Measurements from ENCODE around the gene NBPF1.
"Not testable (repeated sequence)": the region's sequence is repeated elsewhere in the genome, so short reads cannot be mapped to it uniquely, and the experiment has no call there.

Gene NBPF1

DNA sequence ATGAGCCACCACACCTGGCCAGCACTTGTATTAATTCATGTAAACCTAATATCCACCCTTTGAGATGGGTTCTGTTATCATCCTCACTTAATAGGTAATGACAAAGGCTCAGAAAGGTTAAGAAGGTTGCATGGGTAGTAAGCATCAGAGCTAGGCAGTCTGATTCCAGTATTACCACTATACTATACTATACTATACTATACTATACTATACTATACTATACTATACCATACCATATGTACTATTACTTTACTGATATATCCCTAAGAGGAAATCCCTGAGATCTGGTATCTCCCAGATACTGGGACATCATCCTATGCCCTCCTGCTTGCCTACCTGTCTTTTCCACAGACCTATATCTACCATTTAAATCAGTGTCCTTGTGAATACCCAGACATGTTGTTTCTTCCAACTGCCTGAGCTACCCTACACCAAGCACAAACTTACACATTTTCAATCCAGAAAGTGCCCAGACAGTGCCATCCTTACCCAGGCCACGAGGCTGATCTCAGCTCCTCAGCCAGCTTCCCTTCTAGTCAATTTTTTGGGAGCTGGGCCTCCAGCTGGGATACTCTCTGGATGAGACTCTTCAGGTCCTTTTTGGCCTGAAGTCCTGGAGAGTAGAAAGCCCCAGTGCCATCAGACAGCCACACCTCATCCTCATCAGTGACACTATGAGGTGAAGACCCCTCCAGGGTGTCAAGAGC is 63.0 kb downstream of the NBPF1 start:
- H3K4me1 Mint-ChIP-seq; H3K4me3 Mint-ChIP-seq; ATAC-seq (replicated peaks; ENCODE audit: extremely low read depth, poor library complexity, severe bottlenecking); H3K27ac Mint-ChIP-seq (ENCODE audit: low read depth); DNase-seq (ENCODE audit: low spot score in 2 of 2); H3K27me3 Mint-ChIP-seq; H3K9me3 Mint-ChIP-seq; H3K36me3 Mint-ChIP-seq (ENCODE audit: insufficient read depth): not testable (repeated sequence)

DNA sequence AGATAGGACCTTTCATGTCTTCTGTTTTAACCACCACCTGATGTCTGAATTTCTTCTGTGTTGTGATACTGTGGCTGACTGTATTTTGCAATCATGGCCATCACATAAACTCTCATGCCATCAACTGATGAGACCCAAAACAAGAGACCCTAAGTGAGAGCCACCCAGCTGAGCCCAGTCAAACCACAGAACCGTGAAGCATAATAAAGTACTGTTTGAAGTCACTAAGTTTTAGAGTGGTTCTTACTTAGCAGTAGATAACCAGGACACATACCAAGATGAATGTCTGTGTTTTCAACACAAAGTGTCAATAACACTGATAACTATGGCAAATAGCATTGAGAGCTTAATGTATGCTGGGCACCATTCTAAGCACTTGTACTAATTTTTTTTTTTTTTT is 63.8 kb downstream of the NBPF1 start:
- H3K27ac Mint-ChIP-seq (ENCODE audit: low read depth); H3K27me3 Mint-ChIP-seq; ATAC-seq (replicated peaks; ENCODE audit: extremely low read depth, poor library complexity, severe bottlenecking); H3K4me3 Mint-ChIP-seq; H3K36me3 Mint-ChIP-seq (ENCODE audit: insufficient read depth); H3K4me1 Mint-ChIP-seq; DNase-seq (ENCODE audit: low spot score in 2 of 2); H3K9me3 Mint-ChIP-seq: not testable (repeated sequence)

DNA sequence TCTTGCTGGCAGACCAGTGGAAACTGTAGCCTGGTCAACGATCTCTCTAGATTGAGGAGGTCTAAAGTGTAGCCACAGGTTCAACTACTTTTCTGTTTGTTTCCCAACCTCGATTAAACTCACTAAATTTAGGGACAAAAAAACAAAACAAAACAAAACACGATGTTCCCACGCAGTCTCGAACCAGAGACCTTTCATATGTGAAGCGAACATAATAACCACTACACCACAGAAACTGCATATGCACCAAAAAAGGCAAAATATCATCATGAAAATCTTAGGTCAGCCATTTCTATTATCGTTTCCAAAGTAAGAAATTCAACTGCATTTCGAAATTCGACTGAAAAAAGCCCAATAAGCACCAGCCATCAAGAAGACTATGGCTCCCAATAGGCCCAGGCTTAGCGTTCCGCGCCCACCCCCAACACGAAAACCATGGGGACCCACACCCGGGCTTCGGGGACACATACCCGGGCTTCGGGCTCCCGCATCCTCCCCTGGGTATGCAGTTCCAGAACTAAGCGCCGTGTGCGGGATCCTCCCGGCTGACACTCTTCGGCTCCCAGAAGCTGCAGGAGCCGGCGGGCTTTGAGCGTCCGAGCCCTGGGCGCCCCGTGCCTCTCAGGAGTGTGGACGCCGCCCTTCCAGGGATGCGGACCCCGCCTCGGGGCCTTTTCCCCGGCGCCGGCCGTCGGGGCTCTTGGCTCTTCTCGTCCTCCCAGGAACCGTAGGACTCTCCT is 65.7 kb downstream of the NBPF1 start:
- not testable (repeated sequence) for H3K4me1 Mint-ChIP-seq; ATAC-seq (replicated peaks; ENCODE audit: extremely low read depth, poor library complexity, severe bottlenecking); DNase-seq (ENCODE audit: low spot score in 2 of 2); H3K9me3 Mint-ChIP-seq; H3K4me3 Mint-ChIP-seq; H3K27me3 Mint-ChIP-seq; H3K36me3 Mint-ChIP-seq (ENCODE audit: insufficient read depth); H3K27ac Mint-ChIP-seq (ENCODE audit: low read depth)

DNA sequence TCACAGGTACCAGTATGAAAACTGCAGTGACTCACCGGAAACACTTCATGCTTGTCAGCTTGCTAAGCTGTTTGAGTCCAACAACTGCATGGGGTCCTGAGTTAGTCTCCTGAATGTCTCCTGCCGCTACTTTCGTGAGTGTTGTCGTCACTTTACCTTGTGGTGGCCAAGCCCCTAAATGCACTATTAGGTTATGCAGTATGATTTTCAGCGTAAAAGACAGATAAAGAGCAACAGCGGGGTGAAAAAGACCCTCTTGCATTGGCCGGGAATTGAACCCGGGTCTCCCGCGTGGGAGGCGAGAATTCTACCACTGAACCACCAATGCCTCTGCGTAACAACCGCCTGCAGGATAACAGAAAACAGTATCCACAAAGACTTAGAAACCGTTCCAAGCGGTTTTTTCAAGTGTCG is 67.7 kb downstream of the NBPF1 start:
- not testable (repeated sequence) for H3K27me3 Mint-ChIP-seq; H3K9me3 Mint-ChIP-seq; ATAC-seq (replicated peaks; ENCODE audit: extremely low read depth, poor library complexity, severe bottlenecking); H3K4me3 Mint-ChIP-seq; H3K36me3 Mint-ChIP-seq (ENCODE audit: insufficient read depth); H3K4me1 Mint-ChIP-seq; H3K27ac Mint-ChIP-seq (ENCODE audit: low read depth); DNase-seq (ENCODE audit: low spot score in 2 of 2)

DNA sequence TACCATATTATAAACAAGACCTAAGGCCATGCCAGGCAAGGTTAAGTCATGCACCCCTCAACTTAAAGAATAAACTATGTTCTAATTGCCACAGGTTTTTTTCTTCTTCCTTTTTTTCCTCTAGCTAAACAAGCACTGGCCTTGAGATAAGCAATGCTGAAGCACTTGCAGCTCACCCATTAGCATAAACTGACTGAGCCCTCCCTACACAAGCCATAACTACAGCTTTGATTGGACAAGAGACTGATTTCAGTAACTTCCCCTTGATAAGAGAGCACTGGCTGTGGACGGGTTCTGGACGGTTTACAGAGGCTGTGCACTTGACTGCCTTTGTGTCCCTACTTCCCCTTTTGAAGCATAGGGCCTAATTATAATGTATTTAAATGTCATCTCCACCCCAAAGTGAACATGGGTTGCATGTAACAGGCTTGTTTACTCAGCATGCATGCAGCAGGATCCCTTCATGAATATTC is 72.9 kb downstream of the NBPF1 start:
- H3K27me3 Mint-ChIP-seq = not testable (repeated sequence)

DNA sequence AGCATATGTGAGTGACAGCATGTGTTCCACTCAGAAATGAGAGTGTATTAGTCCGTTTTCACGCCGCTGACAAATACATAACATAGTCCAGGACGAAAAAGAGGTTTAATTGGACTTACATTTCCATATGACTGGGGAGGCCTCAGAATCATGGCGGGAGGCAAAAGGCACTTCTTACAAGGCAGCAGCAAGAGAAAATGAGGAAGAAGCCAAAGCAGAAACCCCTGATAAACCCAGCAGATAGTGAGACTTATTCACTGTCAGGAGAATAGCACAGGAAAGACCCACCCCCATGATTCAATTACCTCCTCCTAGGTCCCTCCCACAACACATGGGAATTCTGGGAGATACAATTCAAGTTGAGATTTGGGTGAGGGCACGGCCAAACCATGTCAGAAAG is 75.8 kb downstream of the NBPF1 start:
- H3K4me1 Mint-ChIP-seq = peaks cover 11% of the 10 kb centered on the region
- not testable (repeated sequence) for H3K36me3 Mint-ChIP-seq (ENCODE audit: insufficient read depth); H3K9me3 Mint-ChIP-seq; H3K4me3 Mint-ChIP-seq; DNase-seq (ENCODE audit: low spot score in 2 of 2); ATAC-seq (replicated peaks; ENCODE audit: extremely low read depth, poor library complexity, severe bottlenecking); H3K27ac Mint-ChIP-seq (ENCODE audit: low read depth)
- peaks cover 35% of the 10 kb centered on the region for H3K27me3 Mint-ChIP-seq

More for the DNA sequence above, 72.9 kb downstream of the NBPF1 start:
- not testable (repeated sequence) for H3K9me3 Mint-ChIP-seq; DNase-seq (ENCODE audit: low spot score in 2 of 2); H3K27ac Mint-ChIP-seq (ENCODE audit: low read depth); H3K4me3 Mint-ChIP-seq; ATAC-seq (replicated peaks; ENCODE audit: extremely low read depth, poor library complexity, severe bottlenecking); H3K4me1 Mint-ChIP-seq; H3K36me3 Mint-ChIP-seq (ENCODE audit: insufficient read depth)

DNA sequence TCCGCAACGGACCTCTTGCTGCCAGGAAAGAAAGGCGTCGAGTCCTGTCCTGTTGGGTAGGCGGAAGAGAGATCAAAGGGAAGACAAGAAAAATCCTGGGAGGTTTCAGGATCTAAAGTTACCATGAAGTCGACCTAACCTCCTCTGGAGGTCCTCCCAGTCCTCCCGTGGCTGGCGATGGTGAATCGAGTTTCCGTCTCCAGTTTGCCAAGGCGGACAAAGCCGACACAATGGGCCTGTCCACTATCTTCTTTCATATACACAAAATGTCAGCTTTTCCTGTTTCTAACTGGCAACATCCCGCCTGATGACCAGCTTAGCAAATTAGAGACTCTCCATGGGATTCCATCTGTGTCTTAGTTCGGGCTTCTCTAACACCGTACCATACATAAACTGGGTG is 76.6 kb downstream of the NBPF1 start:
- not testable (repeated sequence) for H3K36me3 Mint-ChIP-seq (ENCODE audit: insufficient read depth); H3K9me3 Mint-ChIP-seq; H3K4me3 Mint-ChIP-seq; ATAC-seq (replicated peaks; ENCODE audit: extremely low read depth, poor library complexity, severe bottlenecking); DNase-seq (ENCODE audit: low spot score in 2 of 2); H3K27ac Mint-ChIP-seq (ENCODE audit: low read depth)
- H3K27me3 Mint-ChIP-seq = peaks cover 42% of the 10 kb centered on the region
- H3K4me1 Mint-ChIP-seq = peaks cover 11% of the 10 kb centered on the region

DNA sequence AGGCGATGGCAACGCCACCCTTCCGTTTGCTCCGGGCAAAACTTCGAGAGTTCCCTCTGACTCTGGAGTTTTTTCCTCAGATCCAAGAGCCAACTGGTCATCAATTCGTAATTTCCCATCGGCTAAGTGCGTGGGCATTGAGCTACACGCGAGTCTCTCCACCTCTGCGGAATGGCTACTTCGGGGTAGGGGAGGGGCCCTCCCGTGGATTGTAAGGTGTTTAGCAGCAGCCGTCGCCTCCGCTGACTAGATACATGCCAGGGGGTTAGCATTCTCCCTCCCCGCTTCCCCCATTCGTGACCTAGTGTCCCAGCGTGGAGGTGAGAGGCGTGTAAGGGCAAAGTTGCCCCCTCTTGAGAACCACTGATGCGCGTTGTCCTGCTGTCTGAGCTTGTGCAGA is 77.5 kb downstream of the NBPF1 start:
- Mint-ChIP-seq H3K27me3 (peaks cover 48% of the 10 kb centered on the region), H3K4me3 (peak overlapping the region; percentile 11)
- not testable (repeated sequence) for ATAC-seq (replicated peaks; ENCODE audit: extremely low read depth, poor library complexity, severe bottlenecking)

DNA sequence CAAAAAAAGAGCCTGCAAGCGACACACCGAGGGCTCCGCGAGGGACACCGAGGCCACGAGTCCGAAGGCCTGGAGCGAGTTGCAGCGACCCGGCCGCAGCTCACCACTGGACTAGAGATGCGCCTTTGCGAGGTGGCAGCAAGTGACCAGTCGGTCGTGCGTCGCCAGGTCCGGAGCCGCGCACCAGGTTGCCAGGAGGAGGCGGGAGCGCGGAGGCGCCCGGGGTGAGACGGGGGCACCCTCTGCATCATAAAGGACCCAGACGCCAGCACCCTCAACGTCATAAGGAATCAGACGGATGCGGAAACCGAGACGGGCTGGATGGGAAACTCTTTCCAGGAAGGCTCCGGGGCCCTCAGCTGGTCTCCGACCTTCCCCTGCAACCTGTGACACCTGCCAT is 77.9 kb downstream of the NBPF1 start:
- ATAC-seq (replicated peaks; ENCODE audit: extremely low read depth, poor library complexity, severe bottlenecking); DNase-seq (ENCODE audit: low spot score in 2 of 2); H3K9me3 Mint-ChIP-seq; H3K36me3 Mint-ChIP-seq (ENCODE audit: insufficient read depth): not testable (repeated sequence)
- H3K27me3 Mint-ChIP-seq = peaks cover 48% of the 10 kb centered on the region
- H3K4me1 Mint-ChIP-seq = peaks cover 11% of the 10 kb centered on the region
- H3K4me3 Mint-ChIP-seq = peak overlapping the region; percentile 71
- H3K27ac Mint-ChIP-seq (ENCODE audit: low read depth) = peak overlapping the region; percentile 29

More for the DNA sequence above, 77.5 kb downstream of the NBPF1 start:
- not testable (repeated sequence) for H3K27ac Mint-ChIP-seq (ENCODE audit: low read depth); H3K36me3 Mint-ChIP-seq (ENCODE audit: insufficient read depth); H3K9me3 Mint-ChIP-seq; DNase-seq (ENCODE audit: low spot score in 2 of 2)
- H3K4me1 Mint-ChIP-seq = peaks cover 11% of the 10 kb centered on the region

DNA sequence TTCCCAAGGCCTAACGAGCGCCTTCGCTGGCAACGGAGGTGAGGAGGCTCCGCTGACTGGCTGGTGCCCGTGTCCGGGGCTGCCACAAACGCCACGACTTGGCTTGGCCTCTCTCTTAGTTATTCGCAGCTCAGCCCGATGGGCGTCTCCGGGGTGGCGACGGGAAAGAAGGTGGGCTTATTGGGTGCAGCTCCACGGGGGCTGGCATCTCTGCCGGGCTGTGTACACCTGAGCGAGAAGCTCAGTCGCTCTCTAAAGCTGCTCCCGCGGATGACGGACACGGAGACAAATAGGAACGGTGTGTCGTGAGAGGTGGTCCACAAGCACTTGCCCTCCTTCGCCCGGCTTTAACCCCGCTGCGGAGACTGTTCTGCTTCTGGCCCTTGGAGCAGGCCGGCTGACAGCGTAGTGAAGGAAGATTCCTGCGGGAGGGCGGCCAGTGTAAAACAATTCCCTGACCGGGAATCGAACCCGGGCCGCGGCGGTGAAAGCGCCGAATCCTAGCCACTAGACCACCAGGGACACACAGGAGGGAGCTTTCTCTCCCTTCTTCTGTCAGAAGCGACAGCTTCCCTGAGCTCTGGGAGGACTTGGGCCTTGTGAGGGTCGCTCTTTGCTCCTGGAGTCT is 78.4 kb downstream of the NBPF1 start:
- peaks cover 11% of the 10 kb centered on the region for H3K4me1 Mint-ChIP-seq
- peaks cover 48% of the 10 kb centered on the region for H3K27me3 Mint-ChIP-seq
- peak overlapping the region; percentile 29 for H3K27ac Mint-ChIP-seq (ENCODE audit: low read depth)
- ATAC-seq (replicated peaks; ENCODE audit: extremely low read depth, poor library complexity, severe bottlenecking) = peak; percentile 56
- not testable (repeated sequence) for H3K9me3 Mint-ChIP-seq; DNase-seq (ENCODE audit: low spot score in 2 of 2); H3K36me3 Mint-ChIP-seq (ENCODE audit: insufficient read depth)
- H3K4me3 Mint-ChIP-seq = peak overlapping the region; percentile 71

DNA sequence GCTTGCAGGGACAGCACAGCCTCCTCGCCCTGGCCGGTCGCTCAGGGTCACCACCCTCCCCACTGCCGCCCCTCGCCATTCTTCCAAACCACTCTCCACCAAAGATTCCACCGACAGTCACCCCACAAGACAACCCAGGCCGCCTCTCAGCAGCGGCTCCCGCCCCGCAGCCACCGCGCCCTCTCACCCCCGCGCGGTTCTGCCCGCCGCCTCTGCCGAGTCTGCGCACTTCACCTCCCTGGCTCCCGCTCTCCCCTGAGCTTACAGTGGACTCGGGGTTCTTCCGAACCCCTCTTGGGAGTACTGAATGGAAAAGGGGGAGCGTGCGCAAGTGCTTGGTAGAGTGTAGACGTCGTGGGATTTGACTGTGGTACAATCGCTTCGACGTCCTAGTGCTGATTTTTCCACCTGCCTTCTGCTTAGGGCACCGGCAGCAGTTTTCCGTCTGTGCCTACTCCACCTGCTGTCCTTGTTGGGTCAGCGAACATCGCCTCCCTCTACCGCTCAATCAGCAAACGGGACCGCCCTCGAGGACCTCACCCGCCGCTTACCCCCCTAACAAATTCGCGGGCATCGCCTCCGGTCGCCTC is 79.0 kb downstream of the NBPF1 start:
- H3K27me3 Mint-ChIP-seq = peaks cover 48% of the 10 kb centered on the region
- H3K4me3 Mint-ChIP-seq = peak overlapping the region; percentile 71
- peaks cover 11% of the 10 kb centered on the region for H3K4me1 Mint-ChIP-seq
- not testable (repeated sequence) for H3K27ac Mint-ChIP-seq (ENCODE audit: low read depth); DNase-seq (ENCODE audit: low spot score in 2 of 2); H3K36me3 Mint-ChIP-seq (ENCODE audit: insufficient read depth); H3K9me3 Mint-ChIP-seq
- peak; percentile 36 for ATAC-seq (replicated peaks; ENCODE audit: extremely low read depth, poor library complexity, severe bottlenecking)

DNA sequence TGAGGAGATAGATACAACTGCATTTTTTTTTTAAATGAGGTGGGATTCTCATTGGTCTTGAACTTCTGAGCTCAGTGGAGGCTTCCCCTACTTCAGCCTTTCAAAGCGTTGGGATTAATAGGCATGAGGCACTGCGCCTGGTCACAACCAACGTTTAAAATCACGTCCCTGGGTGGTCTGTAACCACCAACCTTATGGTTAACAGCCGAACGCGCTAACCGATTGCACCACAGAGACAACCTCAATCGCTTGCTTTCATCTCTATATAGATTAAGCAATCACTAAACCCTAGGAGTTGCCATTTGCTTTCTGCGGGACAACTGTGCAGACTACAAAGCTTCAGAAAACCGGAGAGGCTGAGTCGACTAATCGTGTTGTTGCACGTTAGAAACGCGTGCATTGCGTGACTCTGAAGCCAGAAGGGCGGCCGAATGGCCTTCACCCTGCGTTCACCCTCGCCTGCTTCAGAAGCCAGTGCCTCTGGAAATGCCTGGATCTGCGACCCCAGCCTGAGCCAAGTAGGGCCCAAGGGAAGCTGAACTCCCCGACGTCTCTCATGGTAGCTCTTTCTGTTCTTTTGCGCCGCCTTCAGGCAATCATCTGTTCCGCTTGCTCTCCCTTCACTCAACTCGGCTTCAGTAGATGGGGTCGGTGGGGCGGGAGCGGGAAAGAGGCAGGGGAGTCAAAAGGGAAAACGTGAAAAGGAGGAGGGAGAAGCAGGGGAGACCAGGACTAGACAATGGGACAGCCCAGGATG is 81.0 kb downstream of the NBPF1 start:
- ATAC-seq (replicated peaks; ENCODE audit: extremely low read depth, poor library complexity, severe bottlenecking); H3K4me3 Mint-ChIP-seq; H3K27ac Mint-ChIP-seq (ENCODE audit: low read depth); DNase-seq (ENCODE audit: low spot score in 2 of 2); H3K9me3 Mint-ChIP-seq; H3K36me3 Mint-ChIP-seq (ENCODE audit: insufficient read depth): not testable (repeated sequence)
- Mint-ChIP-seq H3K4me1 (peaks cover 11% of the 10 kb centered on the region), H3K27me3 (peaks cover 40% of the 10 kb centered on the region)
